NCI-H128 (cell line): Measurements from ENCODE around the gene BICC1.

Source experiments
- DNase-seq: peaks from one replicate; lab custom pipeline; 2025; ENCODE audit not compliant: unreplicated experiment; lab: John Stamatoyannopoulos, UW

The BICC1 gene

DNA sequence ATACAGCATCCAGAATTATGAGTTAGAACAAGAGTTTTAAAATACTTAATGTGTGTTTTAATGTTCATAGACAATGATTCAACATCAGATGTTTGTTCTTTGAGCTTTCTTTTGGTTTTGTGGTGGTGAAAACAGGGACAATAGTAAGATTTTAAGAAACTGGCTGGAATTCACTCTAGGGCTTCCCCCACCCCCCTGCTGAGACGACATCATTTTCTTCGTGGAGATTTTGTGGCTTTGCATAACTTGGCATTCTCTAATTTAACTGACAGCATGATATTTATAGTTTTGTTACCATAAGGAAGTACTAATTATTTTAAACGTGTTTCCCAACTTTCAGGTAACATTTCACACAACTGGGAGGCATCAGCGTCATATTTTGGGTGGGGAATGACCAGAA, 184.1 kb downstream of the BICC1 start:
- DNase-seq: no peak

DNA sequence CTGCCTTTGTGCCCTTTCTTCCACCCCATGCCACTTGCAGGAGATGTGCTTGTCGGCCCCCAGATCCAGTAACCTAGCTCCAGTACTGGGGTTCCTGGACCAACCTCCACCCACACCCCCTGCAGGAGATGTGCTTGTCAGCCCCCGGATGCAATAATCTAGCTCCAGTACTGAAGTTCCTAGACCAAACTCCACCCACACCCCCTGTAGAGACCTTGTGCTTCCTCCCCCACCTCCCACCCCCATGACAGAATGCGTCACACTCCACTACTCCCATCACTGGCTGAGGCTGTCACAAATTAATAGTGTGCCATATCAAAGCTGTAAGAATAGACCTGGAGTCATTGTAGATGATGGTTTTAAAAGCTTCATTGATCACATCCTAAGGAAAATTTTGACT, 185.0 kb downstream of the BICC1 start:
- no peak for DNase-seq

DNA sequence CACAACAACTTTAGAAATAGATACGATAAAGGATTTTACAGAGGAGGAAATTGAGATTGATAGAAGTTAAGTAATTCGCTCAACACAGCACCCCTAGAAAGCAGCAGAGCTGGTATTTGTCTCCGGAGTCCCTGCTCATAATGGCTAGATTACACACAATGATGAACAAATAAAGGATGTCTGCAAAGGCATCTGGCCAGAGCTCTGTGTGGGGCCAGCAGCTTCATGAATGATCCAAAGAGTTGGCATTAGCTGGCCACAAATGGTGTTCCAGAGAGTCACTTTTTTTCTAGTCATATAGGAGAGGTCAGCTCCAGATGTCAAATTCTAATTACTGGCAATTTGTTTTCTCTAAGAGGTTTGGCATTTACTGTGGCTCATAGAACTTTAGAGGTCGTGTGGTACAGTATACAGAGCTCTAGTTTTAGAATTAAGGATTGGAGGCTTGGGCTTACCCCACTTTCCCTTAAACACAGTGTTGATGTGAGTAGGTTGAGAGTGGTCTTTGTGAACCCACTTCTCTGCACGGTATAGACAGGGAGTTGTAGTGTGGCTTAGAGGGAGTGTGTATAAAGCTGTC, 186.2 kb downstream of the BICC1 start:
- no peak for DNase-seq

DNA sequence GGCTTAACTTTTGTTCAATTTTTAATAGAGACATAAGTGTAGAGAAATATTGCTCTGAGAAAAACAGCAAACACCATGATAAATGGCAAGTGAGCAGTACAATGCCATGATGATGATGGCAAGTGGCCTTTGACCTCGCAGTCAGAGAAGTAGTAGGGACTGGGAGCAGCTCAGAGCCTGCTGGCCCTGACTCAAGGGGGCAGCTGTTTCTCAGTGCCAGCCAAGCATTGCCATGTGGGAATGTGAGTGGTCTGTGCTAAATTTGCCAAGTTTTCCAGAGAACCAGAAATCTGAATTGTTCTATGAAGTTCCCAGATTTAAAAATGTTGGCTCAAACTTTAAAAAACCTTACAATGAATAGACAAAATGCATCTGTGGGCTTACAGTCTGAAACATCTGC, 187.9 kb downstream of the BICC1 start:
- DNase-seq: no peak

DNA sequence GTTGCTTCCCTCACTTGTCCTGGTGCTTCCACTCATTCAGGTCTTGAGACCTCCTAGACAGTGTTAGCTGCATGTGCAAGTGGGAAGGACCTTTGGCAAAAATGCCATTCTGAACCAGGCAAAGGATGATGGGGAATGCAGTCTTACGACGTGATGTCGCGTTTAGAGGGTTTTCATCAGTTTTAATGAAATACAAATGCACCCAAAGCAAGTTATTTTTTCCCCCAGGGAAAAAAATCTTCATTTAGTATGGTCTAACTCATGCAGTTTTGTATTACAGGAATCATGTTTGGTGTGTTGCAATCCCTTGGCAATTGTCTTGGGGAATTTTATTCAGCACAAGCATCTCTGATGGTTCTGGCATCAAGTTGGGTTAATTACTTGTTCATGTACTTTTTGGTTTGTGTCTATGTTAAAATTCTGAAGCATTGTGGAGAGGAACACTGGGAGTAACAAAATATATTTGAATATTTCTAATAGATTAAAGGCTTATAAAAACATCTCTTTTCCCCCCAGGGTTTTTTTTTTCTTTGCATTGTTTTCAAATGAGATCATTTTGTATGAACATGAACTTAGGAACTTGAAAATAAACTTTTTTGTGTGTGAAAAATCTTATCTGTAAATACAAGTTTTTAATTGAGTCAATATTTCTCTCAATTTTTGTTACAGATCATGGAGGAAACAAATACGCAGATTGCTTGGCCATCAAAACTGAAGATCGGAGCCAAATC, 188.9 kb downstream of the BICC1 start:
- DNase-seq: no peak

DNA sequence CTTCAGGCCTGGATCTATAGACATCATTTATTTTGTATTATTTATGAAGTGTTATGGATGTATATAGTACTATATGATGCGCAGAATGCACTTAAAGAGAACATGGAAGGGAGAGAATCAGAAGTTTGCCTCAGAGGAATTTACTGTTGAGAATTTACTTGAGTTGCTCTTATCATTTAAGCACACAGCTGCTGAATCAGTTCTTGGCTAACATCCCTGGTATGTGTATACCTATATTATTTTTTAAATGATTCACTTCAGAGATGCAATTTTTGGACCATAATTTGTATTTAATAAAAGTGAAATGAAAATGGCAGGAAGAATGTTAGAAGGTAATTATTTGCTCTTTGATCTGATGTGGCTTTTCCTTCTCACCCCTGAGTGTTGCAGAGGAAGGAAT, 191.6 kb downstream of the BICC1 start:
- DNase-seq: no peak

DNA sequence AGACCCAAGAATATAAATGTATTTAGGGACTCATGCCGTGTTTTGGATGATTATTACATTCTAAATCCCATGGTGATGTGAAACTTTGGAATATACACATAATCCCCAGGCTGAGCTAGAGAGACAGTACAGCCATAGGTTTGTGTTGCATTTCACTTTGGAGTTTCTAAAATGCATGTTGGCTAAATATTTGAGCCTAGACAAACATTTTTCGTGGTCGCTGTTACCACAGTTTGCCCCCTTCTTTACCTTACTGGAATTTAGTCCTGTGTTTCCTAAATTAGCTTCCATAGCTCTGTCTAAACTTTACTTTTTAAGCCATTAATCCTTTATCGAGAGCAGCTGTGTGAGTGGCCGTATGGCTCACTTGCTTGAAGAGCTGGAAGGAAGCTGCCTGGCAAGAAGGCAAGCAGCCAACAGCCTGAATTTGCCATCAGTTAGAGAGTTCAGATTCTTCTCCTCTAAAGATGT, 192.0 kb downstream of the BICC1 start:
- DNase-seq: no peak

DNA sequence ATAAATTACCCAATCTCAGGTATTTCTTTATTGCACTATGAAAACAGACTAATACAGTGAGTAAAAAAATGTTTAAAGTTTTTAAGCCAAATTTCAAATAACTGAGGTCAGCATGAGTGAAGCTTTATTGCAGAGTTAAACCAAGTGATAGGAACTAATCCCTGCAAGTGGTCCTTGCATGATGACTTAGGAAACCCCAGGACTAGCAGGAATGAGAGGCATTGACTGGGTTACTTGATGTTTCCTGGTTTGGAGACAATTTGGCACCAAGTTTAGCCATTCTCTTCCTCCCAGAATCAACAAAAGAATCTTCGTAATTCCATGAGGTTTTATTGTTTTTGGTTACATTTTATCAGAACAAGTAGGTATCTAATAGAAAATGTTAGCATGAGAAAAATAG, 194.2 kb downstream of the BICC1 start:
- no peak for DNase-seq

DNA sequence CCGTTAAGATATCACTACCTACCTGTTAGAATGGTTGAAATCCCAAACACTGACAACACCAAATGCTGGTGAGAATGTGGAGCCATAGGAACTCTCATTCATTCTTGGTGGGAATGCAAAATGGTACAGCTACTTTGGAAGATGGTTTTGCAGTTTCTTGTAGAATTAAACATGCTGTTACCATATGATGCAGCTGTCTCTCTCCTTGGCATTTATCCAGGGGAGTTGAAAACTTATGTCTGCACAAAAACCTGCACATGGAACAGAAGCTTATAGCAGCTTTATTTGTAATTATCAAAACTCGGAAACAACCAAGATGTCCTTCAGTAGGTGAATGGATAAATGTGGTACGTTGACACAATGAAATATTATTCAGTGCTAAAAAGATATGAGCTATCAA, 199.5 kb downstream of the BICC1 start:
- no peak for DNase-seq

DNA sequence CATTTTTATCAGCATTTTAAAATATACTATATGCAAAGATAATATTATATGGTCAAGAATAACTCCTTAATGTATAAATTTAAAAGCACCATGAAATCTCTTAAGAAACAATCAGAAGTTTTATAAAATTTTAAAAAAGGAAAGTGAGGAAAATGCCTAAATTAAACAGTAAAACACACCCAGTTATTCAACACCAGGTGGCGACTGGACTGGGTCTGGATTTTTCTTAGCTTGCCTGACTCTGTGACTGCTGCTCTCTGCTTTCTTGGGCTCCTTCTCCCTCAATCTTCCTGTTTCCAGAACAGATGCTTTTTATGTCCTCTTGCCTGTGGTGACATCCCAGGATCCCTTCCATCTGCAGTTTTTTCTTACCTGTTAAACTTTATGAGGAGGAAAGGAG, 200.3 kb downstream of the BICC1 start:
- DNase-seq: no peak

DNA sequence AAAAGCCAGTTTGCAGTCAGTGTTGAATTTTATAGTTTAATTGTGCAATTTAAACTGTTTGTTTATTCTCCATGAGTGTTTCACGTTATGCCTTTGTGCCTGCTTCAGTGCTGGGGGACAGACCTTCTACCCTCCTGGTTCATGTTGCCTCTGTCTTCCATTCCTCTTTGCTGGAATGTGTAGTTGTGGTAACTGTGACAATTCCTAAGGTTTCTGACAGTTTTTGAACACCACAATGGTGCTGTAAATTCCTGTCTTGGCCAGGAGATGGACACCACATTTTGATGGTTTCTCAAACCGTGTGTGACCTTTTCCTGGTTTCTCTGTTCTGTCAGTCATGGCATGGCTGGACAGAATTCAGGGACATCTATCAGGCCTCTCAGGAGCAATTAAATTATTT, 201.7 kb downstream of the BICC1 start:
- no peak for DNase-seq

DNA sequence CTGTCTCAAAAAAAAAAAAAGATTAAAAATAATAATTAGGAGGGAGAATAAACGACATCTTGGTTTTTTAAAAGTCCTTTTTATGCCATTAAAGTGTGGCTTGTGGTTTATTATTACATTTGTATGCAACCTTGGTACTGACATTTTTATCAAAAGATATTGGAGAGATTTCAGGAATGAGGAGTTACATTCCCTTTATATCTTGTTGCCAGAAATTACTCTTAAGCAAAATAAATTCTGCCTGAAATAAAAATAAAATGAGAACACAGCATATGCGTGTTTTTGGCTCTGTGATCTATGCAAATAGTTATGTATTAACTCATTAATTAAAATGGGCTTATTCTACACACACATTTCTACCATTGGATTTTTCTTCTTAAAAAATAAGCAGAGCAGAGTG, 202.4 kb downstream of the BICC1 start:
- DNase-seq: no peak

DNA sequence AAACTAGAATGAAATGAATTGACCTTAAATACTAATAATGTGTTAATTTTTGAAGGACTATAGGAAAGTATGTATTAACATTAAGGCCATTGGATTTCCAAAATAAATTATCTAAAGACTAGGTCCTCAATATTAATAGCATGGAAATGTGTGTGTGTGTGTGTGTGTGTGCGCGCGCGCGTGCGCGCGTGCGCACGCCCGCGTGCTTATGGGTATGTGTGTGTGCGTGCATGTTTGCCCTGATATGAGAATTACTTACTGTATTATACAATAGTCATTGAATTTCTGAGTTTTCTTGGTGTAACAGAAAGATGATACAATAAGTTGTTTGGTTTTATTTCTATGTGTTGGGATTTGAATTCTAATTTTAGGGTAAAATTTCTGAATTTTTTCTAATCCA, 205.9 kb downstream of the BICC1 start:
- no peak for DNase-seq

DNA sequence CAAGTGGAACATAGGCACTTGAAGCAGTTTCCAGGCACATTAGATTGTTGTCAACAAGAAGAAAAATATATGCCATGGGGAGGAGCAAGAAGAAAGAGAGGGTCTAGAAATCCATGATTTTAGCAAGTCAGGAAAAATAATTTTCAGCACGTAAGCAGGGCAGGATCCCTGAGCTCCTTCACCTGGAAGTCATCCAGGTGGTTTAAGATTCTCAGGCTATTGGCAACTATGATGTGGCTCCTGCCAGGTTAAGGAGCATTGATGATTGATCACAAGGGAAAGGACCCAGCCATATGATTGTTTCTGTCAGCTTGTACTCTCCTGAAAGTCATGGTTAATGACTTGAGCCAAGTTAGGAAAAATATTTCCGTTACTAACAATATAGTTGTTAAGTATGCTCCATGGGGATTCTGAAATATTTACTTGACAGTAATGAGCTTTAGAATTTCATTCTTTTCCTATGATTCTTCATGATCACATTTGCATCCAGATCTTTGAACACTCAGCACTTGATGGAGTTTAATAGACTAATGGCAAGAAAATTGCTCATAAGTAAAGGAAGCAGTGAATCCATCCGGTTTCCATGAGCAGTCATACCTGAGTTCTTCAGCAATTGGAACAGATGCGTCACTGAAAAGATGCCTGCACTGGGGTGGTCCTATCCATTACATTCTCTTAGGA, 209.1 kb downstream of the BICC1 start:
- no peak for DNase-seq

DNA sequence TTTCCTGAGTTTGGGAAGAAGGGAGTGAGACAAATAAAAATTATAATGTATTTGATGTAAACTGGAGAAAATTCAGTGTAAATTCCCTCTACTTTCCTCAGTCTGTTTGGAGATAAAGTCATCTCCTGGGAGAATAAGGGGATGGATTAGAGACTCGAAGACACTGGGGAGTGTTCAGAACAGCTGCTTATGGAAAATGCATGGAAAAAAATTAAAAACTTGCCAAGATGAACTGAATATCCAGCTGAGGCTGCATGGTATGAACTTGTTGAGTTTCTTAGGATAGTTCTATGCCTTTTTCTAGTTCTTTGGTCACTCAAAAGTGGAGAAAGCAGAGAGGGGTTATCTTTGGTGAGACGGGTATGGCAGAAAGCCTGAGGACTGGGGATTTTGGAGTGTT, 210.5 kb downstream of the BICC1 start:
- DNase-seq: no peak

DNA sequence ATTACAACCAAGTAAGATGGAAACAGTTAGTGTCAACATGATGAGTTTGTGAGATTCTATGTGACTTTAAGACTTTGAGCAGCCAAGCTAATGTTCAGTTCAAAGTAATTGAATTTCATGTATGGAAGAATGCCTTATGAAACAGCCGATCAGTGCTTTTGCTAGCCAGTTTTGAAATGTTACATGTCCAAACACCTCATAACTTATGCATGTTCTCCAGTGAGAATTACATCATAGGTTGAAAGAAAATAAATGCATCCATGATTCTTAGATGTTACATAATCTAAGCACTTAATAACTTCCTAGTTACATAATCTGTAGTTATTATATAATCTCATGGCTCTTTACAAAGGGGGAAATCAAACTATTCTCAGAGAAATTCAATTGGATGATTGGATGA, 211.3 kb downstream of the BICC1 start:
- no peak for DNase-seq

DNA sequence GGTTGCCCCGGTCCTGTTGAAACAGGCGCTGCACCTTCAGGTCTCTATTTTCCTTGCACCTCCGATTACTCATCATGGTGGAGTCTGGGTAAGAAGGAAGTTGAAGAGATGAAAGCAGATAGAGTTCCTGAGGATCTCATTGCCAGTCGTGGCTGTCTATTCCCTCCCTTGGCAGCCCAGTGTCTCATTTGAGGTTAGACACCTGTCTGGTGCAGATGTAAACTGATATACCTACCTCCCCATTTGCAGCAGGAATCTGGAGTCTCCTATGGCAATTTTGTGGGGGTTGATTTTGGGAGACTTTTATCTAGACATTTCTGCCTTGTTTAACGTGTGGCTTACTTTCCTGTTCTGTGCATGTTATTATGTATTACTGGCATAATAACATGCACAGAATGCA, 212.1 kb downstream of the BICC1 start:
- no peak for DNase-seq

DNA sequence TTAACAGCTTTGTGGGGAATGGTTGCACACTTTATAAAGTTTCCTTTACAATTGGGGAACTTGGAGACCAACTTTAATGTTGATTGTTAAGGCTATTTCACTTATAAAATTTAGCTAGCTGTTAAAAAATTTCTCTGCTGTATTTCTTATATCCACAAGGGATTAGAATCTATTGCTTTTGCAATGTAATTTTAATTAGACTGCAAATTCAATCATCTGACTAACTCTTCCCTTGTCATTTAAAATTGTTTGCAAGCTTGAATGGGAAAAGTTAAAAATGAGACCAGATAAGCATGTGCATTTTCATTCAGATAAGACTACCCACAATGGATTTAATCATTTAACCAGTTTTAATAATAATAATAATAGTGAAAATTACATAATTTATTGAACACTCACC, 213.2 kb downstream of the BICC1 start:
- DNase-seq: no peak

DNA sequence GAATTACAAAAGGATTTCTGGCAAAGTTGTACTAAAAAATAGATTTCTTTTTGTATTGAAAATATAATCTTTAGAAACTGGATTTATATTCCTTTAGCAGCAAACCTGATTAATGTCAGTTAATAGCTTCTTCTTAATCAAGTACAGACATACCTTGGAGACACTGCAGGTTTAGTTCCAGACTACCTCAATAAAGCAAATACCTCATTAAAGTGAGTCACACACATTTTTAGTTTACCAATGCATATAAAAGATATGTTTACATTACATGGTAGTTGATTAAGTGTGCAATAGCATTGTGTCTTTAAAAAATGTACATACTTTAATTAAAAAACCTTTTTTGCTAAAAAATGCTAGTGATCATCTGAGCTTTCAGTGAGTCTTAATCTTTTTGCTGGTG, 215.0 kb downstream of the BICC1 start:
- DNase-seq: no peak

DNA sequence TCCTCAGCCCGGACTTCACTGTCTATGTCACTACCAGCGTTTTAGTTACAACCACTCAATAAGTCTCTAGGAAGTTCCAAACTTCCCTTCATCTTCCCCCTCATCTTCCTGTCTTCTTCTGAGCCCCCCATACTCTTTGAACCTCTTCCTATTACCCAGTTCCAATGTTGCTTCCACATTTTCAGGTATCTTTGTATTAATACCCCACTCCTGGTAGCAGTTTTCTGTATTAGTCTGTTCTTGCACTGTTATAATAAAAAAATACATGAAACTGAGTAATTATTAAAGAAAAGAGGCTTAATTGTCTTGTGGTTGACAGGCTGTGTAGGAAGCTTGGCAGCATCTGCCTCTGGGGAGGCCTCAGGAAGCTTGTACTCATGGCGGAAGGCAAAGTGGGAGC, 218.6 kb downstream of the BICC1 start:
- no peak for DNase-seq

DNA sequence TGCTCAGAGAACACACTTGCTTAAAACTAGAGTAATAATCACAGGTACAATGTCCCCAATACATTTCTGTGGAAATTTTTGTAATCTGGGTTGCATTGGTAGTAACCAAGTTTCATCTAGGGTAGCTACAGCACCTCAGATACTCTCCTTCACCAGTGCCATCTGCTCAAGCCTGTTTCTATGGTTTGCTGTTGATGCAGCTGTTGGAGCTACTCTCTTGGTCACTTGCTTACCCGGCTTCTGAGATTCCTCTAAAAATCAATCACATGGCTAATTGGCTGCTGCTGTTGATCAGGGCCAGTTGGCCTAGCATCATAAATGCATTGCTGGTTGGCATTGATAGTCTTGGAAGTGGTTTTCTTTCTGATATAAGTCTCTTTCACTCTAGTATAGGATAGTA, 220.8 kb downstream of the BICC1 start:
- no peak for DNase-seq

DNA sequence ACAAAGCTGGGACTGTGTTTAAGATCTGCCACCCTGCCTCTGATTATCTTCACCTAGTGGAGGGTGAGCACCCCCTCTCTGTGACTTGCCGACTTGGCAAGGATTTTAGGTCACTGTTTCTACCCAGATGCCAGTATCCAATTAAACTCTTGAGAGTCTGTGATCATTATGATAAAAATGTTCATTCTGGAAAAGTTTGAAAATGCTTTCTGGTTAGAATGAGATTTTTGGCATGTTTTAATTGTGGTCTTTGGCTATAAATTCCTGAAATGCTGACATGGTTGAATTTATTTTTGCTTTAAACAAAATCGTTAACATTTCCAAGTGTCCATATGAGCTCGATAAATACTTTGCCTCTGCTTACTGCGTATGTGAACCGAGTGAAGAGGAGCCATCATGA, 221.4 kb downstream of the BICC1 start:
- DNase-seq: no peak

DNA sequence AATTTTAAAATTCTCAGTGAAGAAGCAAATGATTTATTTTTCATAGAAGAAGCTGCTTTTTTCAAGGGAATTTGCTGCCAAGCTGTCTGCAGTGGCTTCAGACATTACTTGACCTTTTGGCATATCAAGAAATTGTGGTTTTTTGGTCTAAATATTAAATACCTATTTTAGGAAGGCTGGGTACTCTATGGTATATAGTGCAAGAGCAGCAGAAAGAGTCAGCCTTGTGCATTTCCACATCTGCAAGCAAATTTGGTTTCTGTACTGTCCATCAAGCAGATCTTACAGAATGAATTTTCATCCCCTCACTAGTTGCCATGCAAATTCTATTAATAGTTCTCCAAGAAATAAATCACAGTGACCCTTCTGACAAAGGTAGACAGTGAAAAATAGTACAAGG, 222.0 kb downstream of the BICC1 start:
- DNase-seq: no peak
